Measurements from ENCODE around the gene IL6ST. TPM values are rescaled to one million over a fixed set of nuclear protein-coding genes. Genes with fewer than 3 reads are reported as not detected.

Gene IL6ST
- total and polyA plus RNA-seq, 10 of the 15 experiments (the other 5 are each of a cell fraction or from before 2014, with no cell fraction given) = 1.5 to 139 (median 13.0) TPM

GRCh38 chr5:56026863-56027300, 32.1 kb upstream of the IL6ST start (continued):
- TF ChIP-seq RELB (IDR thresholded peaks at IDR 0.05; ENCODE audit: low read depth) (peak; percentile 94), MTA3 (IDR thresholded peaks at IDR 0.05; ENCODE audit: borderline replicate concordance, low read length) (peak; percentile 90), SMAD1 (IDR thresholded peaks at IDR 0.05; ENCODE audit: low read depth, partially characterized antibody) (no peak), DPF2 (IDR thresholded peaks at IDR 0.05) (peak; percentile 97), RB1 (IDR thresholded peaks at IDR 0.05; ENCODE audit: borderline replicate concordance) (no peak), CUX1 (IDR thresholded peaks at IDR 0.05; ENCODE audit: insufficient replicate concordance, low read depth, low read length) (no peak), NR2C1 (IDR thresholded peaks at IDR 0.05) (no peak), SPI1 (IDR thresholded peaks at IDR 0.05; ENCODE audit: borderline replicate concordance, insufficient read depth, low read depth, low read length) (0 out of 2 replicates have a peak, but pooled peaks have one; percentile 27), JUND (IDR thresholded peaks at IDR 0.05; ENCODE audit: low read depth, low read length) (peak; percentile 73; the same call in 1 of the 2 replicates), MYB (IDR thresholded peaks at IDR 0.05; ENCODE audit: borderline replicate concordance, low read depth, low read length) (no peak), POLR2A (IDR thresholded peaks at IDR 0.05; ENCODE audit: low read depth, low read length) (no peak), ZNF687 (IDR thresholded peaks at IDR 0.05) (peak; percentile 35; the same call in 1 of the 2 replicates), ZZZ3 (IDR thresholded peaks at IDR 0.05; ENCODE audit: control insufficient read depth, insufficient read length, low read depth) (no peak), ZBTB33 (IDR thresholded peaks at IDR 0.05) (no peak), PAX8 (IDR thresholded peaks at IDR 0.05) (no peak), BMI1 (IDR thresholded peaks at IDR 0.05; ENCODE audit: borderline replicate concordance) (peak; percentile 85), TCF12 (IDR thresholded peaks at IDR 0.05; ENCODE audit: low read depth, low read length) (0 out of 2 replicates have a peak, but pooled peaks have one; percentile 37), ZBED1 (IDR thresholded peaks at IDR 0.05; ENCODE audit: borderline replicate concordance) (peak; percentile 87; the same call in 1 of the 2 replicates)
